ENCODE results near the gene SPTA1.

The SPTA1 gene

DNA sequence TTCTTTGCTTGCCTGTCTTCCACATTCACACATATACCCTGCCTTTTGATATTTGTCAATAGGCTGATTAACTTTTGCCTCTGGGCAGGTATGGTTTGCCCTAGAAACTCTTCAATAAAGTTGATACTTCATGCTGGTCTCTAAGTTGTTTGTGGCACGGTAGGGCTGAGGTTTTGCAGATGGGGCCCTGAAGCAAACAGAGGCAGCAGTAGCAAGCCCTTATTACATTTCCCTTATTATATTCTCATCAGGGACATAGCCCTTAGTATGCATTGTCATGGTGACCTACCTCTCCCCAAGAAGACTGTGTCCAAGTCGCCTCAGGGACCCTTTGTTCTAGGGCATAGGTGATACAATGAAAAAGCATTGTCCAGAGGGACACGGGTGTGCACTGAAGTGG lies 116.0 kb downstream of the SPTA1 start, which contains the start of gene OR6P1:
Gene OR6P1, minus strand, starts transcription at position 101 of the 400 bp plus-strand sequence. CDS start 6,976 bp downstream, outside the sequence.
- DNase-seq (ENCODE audit: low read depth) = no peak

GRCh38 chr1:158564608-158565007 lies 121.9 kb downstream of the SPTA1 start:
- no peak for DNase-seq (ENCODE audit: low read depth)

- no peak for DNase-seq (ENCODE audit: low read depth)
Observed at GRCh38 chr1:158563853-158564252, 122.7 kb downstream of the SPTA1 start.

Data from non-pigmented ciliary epithelial cell (primary cell).